ENCODE measurements around the gene IQCC.
A peak's percentile ranks its signal among the peaks of the same experiment; 100 is the strongest.

DNA sequence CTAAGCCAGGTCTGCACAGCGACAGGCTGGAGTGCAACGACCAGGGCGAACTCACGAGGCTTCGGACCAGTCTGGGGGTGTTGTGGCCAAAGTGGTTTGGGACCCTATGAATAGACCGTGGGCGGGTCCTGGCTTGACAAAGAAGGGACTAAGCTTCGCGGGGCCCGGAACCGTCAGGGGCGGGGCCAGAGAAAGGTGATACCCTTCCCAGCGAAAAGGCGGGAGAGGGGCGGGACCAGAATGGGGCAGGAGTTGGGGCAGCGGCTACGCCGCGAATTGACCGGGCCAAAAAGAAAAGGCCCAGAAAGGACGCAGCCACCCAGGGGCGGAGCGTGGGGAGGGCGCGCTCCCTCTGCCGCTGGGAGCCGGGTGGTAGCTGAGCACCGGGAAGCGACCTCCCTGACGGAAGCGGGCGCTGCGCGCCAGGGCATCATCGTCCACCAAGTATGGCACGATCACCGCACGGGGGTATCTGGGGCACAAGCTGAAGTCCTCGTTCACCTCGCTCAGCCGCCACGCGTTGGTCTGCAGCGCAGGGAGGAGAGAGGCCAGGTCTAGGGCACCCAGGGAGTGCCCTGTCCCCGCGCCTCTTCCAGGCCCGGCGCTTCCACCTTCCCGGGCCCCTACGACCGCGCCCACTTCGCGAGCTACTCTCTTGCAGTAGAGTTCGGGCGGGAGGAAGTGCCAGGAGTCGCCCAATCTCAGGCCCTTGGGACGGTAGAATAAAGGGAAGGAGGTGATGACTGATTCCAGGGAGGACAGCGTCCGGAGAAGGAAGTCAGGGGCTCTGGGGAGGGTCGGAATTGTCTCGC, 34.9 kb downstream of the IQCC start:
- TF ChIP-seq, protein P1, sequence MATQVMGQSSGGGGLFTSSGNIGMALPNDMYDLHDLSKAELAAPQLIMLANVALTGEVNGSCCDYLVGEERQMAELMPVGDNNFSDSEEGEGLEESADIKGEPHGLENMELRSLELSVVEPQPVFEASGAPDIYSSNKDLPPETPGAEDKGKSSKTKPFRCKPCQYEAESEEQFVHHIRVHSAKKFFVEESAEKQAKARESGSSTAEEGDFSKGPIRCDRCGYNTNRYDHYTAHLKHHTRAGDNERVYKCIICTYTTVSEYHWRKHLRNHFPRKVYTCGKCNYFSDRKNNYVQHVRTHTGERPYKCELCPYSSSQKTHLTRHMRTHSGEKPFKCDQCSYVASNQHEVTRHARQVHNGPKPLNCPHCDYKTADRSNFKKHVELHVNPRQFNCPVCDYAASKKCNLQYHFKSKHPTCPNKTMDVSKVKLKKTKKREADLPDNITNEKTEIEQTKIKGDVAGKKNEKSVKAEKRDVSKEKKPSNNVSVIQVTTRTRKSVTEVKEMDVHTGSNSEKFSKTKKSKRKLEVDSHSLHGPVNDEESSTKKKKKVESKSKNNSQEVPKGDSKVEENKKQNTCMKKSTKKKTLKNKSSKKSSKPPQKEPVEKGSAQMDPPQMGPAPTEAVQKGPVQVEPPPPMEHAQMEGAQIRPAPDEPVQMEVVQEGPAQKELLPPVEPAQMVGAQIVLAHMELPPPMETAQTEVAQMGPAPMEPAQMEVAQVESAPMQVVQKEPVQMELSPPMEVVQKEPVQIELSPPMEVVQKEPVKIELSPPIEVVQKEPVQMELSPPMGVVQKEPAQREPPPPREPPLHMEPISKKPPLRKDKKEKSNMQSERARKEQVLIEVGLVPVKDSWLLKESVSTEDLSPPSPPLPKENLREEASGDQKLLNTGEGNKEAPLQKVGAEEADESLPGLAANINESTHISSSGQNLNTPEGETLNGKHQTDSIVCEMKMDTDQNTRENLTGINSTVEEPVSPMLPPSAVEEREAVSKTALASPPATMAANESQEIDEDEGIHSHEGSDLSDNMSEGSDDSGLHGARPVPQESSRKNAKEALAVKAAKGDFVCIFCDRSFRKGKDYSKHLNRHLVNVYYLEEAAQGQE (IDR thresholded peaks at IDR 0.05; ENCODE audit: low read depth, low read length): no peak
- TF ChIP-seq, protein P2, sequence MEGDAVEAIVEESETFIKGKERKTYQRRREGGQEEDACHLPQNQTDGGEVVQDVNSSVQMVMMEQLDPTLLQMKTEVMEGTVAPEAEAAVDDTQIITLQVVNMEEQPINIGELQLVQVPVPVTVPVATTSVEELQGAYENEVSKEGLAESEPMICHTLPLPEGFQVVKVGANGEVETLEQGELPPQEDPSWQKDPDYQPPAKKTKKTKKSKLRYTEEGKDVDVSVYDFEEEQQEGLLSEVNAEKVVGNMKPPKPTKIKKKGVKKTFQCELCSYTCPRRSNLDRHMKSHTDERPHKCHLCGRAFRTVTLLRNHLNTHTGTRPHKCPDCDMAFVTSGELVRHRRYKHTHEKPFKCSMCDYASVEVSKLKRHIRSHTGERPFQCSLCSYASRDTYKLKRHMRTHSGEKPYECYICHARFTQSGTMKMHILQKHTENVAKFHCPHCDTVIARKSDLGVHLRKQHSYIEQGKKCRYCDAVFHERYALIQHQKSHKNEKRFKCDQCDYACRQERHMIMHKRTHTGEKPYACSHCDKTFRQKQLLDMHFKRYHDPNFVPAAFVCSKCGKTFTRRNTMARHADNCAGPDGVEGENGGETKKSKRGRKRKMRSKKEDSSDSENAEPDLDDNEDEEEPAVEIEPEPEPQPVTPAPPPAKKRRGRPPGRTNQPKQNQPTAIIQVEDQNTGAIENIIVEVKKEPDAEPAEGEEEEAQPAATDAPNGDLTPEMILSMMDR (IDR thresholded peaks at IDR 0.05): peak; percentile 24
- TF ChIP-seq NRF1 (IDR thresholded peaks at IDR 0.05; ENCODE audit: low read depth, low read length) (no peak), RXRA (IDR thresholded peaks at IDR 0.05; ENCODE audit: borderline replicate concordance, low read depth) (no peak), MAX (IDR thresholded peaks at IDR 0.05; ENCODE audit: low read depth) (no peak; the same call in 1 of the 2 replicates), GABPA (IDR thresholded peaks at IDR 0.05; ENCODE audit: low read depth) (no peak), EP300 (IDR thresholded peaks at IDR 0.05; ENCODE audit: borderline replicate concordance in 1 of 2, low read depth in 1 of 2, low read length in 1 of 2) (no peak), YY1 (IDR thresholded peaks at IDR 0.05; ENCODE audit: low read depth) (no peak), TAF1 (IDR thresholded peaks at IDR 0.05; ENCODE audit: borderline replicate concordance, low read depth, low read length) (no peak), EZH2phosphoT487 (IDR thresholded peaks at IDR 0.05; ENCODE audit: borderline replicate concordance, low read depth) (no peak)
